Thymus (tissue), 11 donors: ENCODE measurements around the gene ARRB2. TPM values are rescaled to one million over a fixed set of nuclear protein-coding genes. Genes with fewer than 3 reads are reported as not detected.

ENCODE experiments used
- DNase-seq, 9 donors: peaks; one replicate each; pipeline ENCODE4 v3.0.0-alpha.2; 2013; ENCODE audit warnings: low spot score in 9 of 9, low read depth in 6 of 9, missing footprints in 1 of 9
- H3K27ac ChIP-seq, 2 donors: one replicate each; pipeline ENCODE4 v1.5.1; 2013; ENCODE audit warnings: control low read depth in 1 of 2, low read depth in 1 of 2, low read length in 1 of 2, mild to moderate bottlenecking in 1 of 2, moderate library complexity in 1 of 2
- H3K27me3 ChIP-seq, 2 donors: one replicate each; pipeline ENCODE4 v1.5.1; 2013; ENCODE audit warnings: low read length in 1 of 2; ENCODE audit not compliant: control insufficient read depth in 2 of 2, insufficient read depth in 1 of 2
- H3K36me3 ChIP-seq, 2 donors: one replicate each; pipeline ENCODE4 v1.5.1; 2013; ENCODE audit warnings: low read length in 1 of 2, mild to moderate bottlenecking in 1 of 2, moderate library complexity in 1 of 2; ENCODE audit not compliant: control insufficient read depth in 2 of 2, insufficient read depth in 2 of 2
- H3K4me1 ChIP-seq, 2 donors: one replicate each; pipeline ENCODE4 v1.5.1; 2013; ENCODE audit warnings: low read length in 2 of 2; ENCODE audit not compliant: control insufficient read depth in 2 of 2, insufficient read depth in 2 of 2
- H3K4me3 ChIP-seq, 2 donors: one replicate each; pipeline ENCODE4 v1.5.1; 2013; ENCODE audit warnings: low read length in 2 of 2, control low read depth in 1 of 2, mild to moderate bottlenecking in 1 of 2
- H3K9me3 ChIP-seq, 2 donors: one replicate each; pipeline ENCODE4 v1.5.1; 2013; ENCODE audit warnings: low read length in 1 of 2, mild to moderate bottlenecking in 1 of 2; ENCODE audit not compliant: control insufficient read depth in 2 of 2, insufficient read depth in 1 of 2
- WGBS: extraction: QIAGEN DNeasy Blood & Tissue Kit; methylation state at CpG from one replicate; pipeline ENCODE4 v1.1.7; 2013; 5-methylcytosine and 5-hydroxymethylcytosine counted together
- polyA plus RNA-seq: library from polyadenylated mRNA; stranded (reverse); fragments of 200-250 nt; gene quantifications from one replicate; pipeline ENCODE4 v1.2.3, GENCODE V29; 2013
- total RNA-seq: library from RNA; stranded (reverse); fragments of 120-200 nt; gene quantifications from one replicate; pipeline ENCODE4 v1.2.4, GENCODE V29; 2013
- donor health status: healthy.

The ARRB2 gene
- total and polyA plus RNA-seq, 2 donors, result 60.2 to 91.2 TPM

- Histone ChIP-seq H3K4me1 (peaks cover 3% of the 10 kb centered on the region in 2 donors), H3K4me3 (no peak overlapping the region), H3K36me3 (peaks cover under 1 to 9% of the 10 kb centered on the region in 2 donors), H3K27ac (no peak overlapping the region), H3K27me3 (peaks cover 0 to 2% of the 10 kb centered on the region in 2 donors), H3K9me3 (no peaks in the 10 kb centered on the region)
- DNase-seq, result no peak
- WGBS, result 83% methylated on average over 9 of the region's 9 CpGs
These were observed 15.3 kb downstream of the ARRB2 start for GRCh38 chr17:4725646-4726310.

GRCh38 chr17:4728124-4728523 lies 17.7 kb downstream of the ARRB2 start:
- WGBS, result 61% methylated on average over 3 of the region's 3 CpGs
- H3K36me3 ChIP-seq, result peaks cover 0 to 3% of the 10 kb centered on the region in 2 donors
- H3K4me1 ChIP-seq, result peaks cover 6 to 12% of the 10 kb centered on the region in 2 donors
- no peak overlapping the region for H3K27ac ChIP-seq
- H3K9me3 ChIP-seq, result no peaks in the 10 kb centered on the region
- no peak overlapping the region for H3K4me3 ChIP-seq
- H3K27me3 ChIP-seq, result peaks cover 0 to 2% of the 10 kb centered on the region in 2 donors
- DNase-seq, result no peak

GRCh38 chr17:4733073-4733531 lies 22.7 kb downstream of the ARRB2 start:
- Histone ChIP-seq H3K4me3 (no peak overlapping the region), H3K9me3 (no peaks in the 10 kb centered on the region), H3K36me3 (peaks cover 0 to 3% of the 10 kb centered on the region in 2 donors), H3K27me3 (peaks cover under 1 to 35% of the 10 kb centered on the region in 2 donors), H3K4me1 (peaks cover 6 to 18% of the 10 kb centered on the region in 2 donors), H3K27ac (peak overlapping the region in 1 of 2 donors; percentile 15)
- no peak for DNase-seq
- WGBS, result 63% methylated on average over 6 of the region's 6 CpGs

- DNase-seq, result no peak
These were observed 24.5 kb downstream of the ARRB2 start for GRCh38 chr17:4734857-4735475.

GRCh38 chr17:4735876-4736651 lies 25.6 kb downstream of the ARRB2 start:
- Histone ChIP-seq H3K4me1 (peaks cover 17 to 31% of the 10 kb centered on the region in 2 donors), H3K4me3 (no peak overlapping the region), H3K27me3 (peaks cover 27 to 63% of the 10 kb centered on the region in 2 donors), H3K36me3 (peaks cover 0 to 3% of the 10 kb centered on the region in 2 donors), H3K9me3 (peaks cover 0 to 7% of the 10 kb centered on the region in 2 donors), H3K27ac (no peak overlapping the region)
- no peak for DNase-seq
- WGBS, result 72% methylated on average over 9 of the region's 9 CpGs

More at GRCh38 chr17:4734857-4735475, 24.5 kb downstream of the ARRB2 start:
- H3K4me3 ChIP-seq, result no peak overlapping the region
- H3K36me3 ChIP-seq, result peaks cover 0 to 3% of the 10 kb centered on the region in 2 donors
- peaks cover 0 to 7% of the 10 kb centered on the region in 2 donors for H3K9me3 ChIP-seq
- 99% methylated on average over 8 of the region's 8 CpGs for WGBS
- peaks cover 20 to 34% of the 10 kb centered on the region in 2 donors for H3K4me1 ChIP-seq
- peaks cover 18 to 52% of the 10 kb centered on the region in 2 donors for H3K27me3 ChIP-seq
- H3K27ac ChIP-seq, result no peak overlapping the region

- peak in 1 of 9 donors; percentile 34 for DNase-seq
These were observed 28.0 kb downstream of the ARRB2 start for GRCh38 chr17:4738136-4739121.

GRCh38 chr17:4739122-4740024 lies 28.9 kb downstream of the ARRB2 start, which contains the start of the genes CXCL16 and ZMYND15:
Gene CXCL16 (minus strand): TSS chr17:4739928. CDS start chr17:4739339, 589 bp downstream.
Gene ZMYND15 (plus strand): TSS chr17:4739833. CDS start chr17:4740549, 716 bp downstream.
- DNase-seq, result peak in 1 of 9 donors; percentile 29
- H3K9me3 ChIP-seq, result peaks cover 0 to 10% of the 10 kb centered on the region in 2 donors
- H3K27me3 ChIP-seq, result peaks cover 38 to 96% of the 10 kb centered on the region in 2 donors
- under 1% methylated on average over 100 of the region's 100 CpGs for WGBS
- no peaks in the 10 kb centered on the region for H3K36me3 ChIP-seq
- peak within 1 kb of the TSS in 1 of 2 donors; percentile 47 for H3K27ac ChIP-seq
- H3K4me3 ChIP-seq, result peak within 1 kb of the TSS; percentile 44 to 68
- H3K4me1 ChIP-seq, result peaks cover 15 to 18% of the 10 kb centered on the region in 2 donors

More at GRCh38 chr17:4738136-4739121, 28.0 kb downstream of the ARRB2 start:
- Histone ChIP-seq H3K36me3 (no peaks in the 10 kb centered on the region), H3K27ac (no peak overlapping the region), H3K27me3 (peaks cover 31 to 86% of the 10 kb centered on the region in 2 donors), H3K9me3 (peaks cover 0 to 10% of the 10 kb centered on the region in 2 donors), H3K4me1 (peaks cover 15 to 22% of the 10 kb centered on the region in 2 donors), H3K4me3 (peak overlapping the region; percentile 44 to 68)
- 14% methylated on average over 41 of the region's 41 CpGs for WGBS
